Activated naive CD4-positive, alpha-beta T cell treated with Interleukin-2 at 50 U/mL for 16 hours (primary cell): Measurements from ENCODE around the gene RPL3.

Experiments used
- DNase-seq: peaks from one replicate; pipeline ENCODE4 v3.0.0-alpha.2; 2020

Gene RPL3

DNA sequence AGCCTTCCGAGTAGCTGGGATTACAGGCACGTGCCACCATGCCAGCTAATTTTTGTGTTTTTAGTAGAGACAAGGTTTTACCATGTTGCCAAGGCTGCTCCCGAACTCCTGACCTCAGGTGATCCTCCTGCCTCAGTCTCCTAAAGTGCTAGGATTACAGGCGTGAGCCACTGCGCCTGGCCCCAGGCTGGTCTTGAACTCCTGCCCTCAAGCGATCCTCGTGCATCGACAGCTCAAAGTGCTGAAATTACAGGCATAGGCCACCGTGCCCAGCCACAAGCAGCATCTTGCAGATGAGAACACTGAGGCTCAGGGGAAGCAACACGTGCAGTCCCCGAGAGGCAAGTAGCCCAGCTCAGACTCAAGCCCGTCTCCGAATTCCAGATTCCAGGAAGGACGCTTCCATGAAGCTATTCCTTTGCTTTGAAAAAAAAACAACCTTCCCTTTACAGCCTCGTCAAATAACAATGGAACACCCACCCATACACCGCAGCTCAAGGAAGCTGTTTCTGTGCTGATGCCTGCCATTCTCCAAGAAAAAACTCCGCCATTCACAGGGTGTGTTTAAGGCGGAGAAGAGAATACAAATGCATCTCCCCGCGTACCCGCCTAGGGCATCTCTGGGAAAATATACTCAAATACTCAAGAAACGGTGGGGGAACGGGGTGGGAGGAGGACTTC, 40.1 kb downstream of the RPL3 start:
- DNase-seq: no peak

DNA sequence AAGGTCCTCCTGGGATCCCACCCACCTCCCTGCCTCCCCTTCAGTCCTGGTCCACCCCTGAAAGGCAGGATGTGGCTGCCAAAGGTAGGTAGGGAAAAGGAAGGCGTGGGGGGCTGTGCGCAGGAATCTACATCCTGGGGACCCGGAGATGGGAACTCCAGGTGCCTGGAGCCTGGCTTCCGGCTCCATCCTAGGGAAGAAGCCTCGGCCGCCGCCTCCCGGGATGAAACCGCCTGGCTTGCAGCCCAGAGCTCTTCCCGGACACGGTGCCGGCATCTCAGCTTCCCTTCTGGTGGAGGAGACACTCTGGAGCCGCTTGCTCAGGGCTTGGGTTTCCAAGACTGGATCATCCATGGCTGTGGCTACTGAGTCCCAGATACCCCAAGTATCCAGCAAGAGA, 41.4 kb downstream of the RPL3 start:
- no peak for DNase-seq

DNA sequence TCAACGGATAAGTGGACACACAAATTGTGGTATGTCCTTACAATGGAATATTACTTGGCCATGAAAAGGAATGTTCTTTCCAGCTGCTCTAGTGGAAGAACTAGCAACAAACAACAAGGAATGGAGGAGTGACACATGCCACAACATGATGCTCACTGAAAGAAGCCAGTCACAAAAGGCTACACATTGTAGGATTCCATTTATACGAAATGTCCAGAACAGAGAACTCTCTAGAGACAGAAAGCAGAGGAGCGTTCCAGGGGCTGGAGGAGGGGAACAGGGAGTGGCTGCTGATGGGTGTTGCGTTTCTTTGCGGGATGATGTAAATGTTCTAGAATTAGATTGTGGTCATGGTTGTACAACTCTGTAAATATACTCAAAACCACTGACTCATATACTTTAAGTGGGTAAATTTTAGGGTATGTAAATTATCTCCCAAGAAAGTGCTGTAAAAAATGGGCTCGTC, 42.2 kb downstream of the RPL3 start:
- no peak for DNase-seq

DNA sequence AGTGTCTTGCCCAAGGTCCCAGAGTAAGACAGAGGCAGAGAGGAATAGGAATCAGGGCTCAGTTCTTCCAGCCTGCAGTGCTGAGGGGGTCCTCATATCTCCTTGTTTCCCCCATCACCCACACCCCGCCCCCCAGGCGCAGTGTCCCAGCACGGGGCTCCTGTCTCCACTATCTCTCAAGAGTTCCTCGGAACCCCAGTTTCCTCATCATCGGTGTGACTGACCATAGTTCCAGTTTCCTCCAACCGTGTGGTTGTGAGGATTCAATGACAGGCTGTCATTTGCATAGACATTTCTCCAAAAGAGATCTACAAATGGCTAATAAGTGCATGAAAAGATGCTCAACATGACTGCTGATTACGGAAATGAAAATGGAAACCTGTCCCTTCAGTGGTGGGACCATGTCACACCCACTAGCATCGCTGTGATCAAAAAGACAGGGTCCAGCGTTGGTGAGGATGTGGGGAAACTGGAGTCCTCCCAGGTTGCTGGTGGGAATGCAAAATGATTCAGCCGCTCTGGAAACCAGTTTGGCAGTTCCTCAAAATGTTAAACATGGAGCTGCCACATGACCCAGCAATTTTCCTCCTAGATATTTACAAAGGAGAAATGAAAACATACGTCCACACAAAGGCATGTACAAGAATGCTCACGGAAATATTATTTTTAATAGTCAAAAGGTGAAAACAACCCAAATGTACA, 42.8 kb downstream of the RPL3 start:
- DNase-seq: no peak

DNA sequence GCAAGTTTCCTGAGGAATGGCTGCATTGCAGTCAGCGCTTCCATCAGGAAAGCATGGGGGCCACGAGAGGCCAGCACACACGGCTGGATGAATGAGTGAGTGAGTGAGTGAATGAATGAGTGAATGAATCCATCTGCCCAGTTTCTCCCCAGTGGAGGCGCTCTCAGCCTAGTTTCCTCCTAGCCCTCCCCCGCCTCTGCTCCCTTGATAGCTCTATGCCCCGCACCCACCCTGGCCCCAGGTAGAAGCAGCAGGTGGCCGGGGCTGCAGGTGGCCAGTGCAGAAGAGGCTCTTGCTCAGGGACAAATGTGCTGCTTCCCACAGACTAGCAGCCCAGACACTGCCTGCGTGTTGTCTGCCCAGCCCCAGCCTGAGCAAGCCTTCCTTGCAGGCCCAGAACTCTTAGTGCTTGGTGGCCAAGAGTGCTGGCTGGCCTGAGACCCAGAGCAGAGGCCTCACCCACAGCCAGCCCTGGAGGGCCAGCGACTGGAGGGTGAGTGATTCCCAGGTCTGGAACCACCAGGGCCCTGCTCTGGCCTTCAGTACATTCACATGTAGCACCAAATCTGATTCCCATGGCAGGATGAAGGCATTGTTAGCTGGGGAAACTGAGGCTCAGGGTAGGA, 43.5 kb downstream of the RPL3 start:
- no peak for DNase-seq

DNA sequence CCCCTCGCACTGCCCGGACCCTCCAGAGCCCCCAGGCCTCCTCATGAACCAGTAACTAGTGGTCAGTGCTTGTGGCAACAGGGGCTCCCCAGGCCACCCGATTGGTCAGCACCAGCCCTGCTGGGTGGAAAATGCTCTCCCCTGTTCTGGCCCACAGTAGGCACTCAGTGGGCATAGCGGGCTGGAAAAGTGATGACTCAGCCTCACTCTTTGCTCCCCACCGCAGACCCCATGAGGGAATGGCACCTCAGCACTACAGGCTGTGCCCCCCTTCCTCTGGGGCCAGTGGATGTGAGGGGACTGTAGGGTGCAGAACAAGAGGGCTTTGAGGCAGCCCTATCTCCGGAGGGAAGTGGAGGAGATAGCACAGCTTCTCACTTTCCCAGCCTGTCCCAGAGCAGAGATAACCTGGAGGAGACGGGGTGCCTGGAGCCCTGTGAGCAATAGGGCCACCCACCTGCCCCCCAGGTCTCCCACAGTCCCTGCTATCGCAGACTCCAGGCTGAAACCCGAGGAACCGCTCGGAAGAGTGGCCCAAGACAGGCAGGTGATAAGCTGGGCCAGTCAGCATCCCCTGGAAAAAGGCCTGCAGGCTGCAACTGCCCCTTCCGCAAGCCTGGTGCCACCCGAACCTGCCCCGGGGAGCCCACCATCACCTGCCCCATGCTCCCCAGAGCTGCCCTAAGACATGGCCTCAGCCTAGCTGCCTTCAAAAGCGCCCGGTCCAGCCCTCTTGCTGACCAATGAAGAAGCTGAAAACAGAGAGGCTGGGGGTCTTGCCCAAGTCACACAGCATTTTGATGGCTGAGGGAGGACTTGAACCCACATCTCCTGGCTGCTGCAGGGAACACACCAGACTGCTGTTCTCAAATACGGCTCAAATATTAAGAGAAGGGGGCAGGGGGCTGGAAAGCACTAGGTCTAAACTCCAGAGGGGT, 45.2 kb downstream of the RPL3 start:
- DNase-seq: no peak

DNA sequence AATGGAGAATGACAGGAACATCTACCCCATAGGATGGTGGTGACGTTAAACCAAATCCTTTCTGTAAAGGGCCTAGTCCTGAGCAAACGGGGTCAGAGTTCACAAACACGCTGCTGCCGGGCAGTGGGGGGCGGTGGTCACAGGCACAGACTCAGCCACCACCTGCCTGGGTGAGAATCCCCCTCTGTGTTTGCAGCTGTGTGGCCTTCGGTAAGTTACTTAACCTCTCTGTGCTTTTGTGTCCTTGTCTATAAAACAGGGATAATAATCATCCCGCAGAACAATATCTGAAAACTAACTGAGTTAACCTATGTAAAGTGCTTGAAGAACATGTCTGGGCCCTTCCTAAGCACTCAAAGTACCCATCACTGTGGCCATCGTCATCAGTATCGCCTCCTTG, 48.6 kb downstream of the RPL3 start:
- no peak for DNase-seq

DNA sequence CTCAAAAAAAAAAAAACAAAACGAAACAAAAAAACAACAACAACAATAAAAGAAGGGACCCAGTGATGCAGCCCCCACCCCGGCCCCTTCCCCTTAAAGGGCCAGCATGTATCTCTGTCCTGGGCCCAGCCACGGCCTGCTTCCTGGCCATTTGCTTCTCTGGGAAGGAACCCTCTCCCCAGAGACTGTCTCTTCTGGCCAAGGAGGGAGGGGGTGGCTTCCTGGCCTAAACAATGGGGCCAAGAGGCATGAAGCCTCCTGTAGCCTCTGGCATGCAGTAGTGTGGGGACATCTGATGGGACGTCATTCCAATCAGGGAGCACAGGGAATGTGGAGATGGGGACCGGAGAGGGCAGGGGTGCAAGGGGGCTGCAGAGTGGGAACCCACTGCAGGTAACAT, 49.1 kb downstream of the RPL3 start:
- DNase-seq: no peak

DNA sequence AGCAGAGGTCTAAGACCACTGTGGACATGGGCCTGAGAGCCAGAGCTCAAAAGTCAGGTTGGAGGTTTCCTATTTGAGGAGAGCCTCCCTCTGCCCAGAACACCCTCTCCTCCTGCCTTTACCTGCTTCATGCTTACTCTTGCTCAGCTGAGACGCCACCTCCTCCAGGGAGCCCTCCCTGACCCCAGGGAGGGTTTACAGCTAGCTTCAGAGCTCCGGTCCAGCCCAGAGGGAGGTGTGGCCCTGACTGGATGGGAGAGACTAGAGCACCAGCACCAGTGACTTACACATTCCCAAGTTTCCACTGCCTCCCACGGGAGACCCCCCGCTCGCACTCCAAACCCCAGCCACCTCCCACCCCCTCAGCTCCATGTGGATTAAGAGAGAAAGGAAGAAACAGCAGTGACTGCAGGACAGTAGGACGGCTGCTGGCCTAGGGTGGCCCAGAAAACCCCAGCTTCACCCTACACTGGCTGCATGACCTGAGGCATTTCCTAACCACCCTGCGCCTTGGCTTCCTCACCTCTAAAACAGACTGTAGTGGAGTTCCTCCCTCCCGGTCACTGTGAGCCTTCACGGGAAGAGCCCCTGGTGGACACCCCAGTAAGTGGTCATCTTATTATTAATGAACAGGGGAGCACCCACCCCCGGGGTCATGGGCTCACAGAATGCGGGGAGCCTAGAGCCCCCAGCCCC, 50.2 kb downstream of the RPL3 start:
- DNase-seq: no peak

DNA sequence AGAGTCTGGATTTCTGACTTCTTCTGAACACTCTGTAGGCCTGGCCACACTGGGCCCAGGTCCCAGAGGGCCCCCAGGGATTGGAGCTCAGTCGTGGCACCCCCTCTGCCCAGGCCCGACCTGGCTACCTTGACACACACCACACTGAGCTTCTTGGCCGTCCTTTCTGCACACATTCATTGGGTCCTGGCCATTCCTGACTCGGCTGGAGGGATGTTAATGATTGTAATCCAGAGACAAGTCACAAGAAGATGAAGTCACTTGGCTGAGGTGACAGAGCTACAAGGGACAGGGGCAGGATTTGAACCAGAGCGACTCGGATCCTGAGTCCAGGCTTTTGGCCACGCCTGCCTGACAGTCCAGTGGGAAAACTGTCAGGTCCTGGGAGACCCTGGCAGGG, 50.8 kb downstream of the RPL3 start:
- DNase-seq: no peak

DNA sequence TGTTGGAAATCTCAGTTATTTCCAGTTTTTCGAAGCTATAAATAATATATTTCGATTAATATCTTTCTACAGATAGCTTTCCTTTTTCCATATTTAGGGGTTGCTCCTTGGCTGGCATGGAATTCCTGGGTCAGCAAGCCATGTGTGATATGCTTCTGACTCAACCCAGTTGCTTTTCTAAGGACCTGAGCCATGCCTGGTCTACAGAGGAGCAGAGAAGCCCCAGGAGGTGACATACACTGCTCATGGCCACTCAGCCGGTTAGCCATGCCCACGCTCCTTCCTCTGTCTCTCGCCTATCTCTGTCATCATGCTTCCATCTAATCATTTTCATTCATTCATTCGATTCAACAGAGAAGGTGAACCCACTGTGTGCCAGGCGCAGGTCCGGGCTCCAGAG, 51.4 kb downstream of the RPL3 start:
- no peak for DNase-seq

DNA sequence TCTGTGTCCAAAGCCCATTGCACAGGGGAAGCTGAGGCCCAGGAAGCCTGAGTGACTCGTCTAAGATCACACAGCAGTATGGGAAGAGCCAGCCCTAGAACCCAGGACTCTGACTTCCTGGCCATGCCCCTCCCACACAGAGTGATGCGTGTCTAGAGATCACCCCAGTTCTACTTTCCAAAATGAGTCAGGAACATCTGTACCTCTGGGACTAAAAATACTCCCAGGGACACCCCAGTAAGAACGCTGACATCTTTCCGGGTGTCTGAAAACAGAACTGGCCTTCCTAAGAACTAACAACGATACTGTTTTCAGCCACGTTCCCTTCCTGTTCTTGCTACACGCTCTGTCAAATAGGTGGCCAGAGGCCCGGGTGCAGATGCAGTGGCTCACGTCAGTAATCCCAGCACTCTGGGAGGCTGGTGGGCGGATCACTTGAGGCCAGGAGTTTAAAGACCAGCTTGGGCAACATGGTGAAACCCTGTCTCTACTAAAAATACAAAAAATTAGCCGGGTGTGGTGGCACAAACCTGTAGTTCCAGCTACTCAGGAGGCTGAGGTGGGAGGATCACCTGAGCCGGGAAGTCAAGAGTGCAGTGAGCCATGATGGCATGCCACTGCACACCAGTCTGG, 52.9 kb downstream of the RPL3 start:
- DNase-seq: no peak

DNA sequence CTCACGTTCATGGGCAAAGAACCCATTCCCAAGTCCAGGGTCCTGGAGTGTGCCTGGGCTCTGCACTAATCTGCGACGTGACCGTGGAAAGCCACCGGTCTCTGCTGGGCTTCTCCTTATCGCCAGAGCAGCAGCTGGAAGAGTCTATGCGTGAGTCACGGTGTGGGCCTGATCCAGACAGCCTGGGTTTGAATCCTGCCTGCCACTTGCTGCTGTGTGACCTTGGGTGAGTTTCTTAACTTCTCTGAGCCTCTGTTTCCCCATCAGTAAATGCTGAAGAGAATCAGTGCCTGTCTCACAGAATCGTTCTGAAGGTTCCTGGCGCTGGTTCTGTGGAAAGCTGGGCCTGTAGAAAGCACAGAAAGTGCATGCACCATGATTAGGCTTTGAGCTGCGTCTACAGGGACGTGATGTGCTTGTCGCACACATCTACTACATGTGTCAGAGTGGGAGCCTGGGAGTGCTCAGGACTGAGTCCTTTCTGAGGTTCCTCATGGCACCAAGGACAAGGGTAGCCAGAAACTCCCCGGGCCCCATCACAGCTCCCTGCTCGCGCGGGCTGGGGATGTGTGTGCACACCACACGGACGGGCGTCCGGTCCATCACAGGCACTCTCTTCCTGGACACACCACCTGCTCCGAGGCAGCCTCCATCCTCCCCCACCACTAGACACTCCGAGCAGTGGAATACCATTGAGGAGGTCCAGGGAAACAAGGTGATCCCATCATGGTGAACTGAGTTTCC, 54.1 kb downstream of the RPL3 start:
- DNase-seq: no peak

DNA sequence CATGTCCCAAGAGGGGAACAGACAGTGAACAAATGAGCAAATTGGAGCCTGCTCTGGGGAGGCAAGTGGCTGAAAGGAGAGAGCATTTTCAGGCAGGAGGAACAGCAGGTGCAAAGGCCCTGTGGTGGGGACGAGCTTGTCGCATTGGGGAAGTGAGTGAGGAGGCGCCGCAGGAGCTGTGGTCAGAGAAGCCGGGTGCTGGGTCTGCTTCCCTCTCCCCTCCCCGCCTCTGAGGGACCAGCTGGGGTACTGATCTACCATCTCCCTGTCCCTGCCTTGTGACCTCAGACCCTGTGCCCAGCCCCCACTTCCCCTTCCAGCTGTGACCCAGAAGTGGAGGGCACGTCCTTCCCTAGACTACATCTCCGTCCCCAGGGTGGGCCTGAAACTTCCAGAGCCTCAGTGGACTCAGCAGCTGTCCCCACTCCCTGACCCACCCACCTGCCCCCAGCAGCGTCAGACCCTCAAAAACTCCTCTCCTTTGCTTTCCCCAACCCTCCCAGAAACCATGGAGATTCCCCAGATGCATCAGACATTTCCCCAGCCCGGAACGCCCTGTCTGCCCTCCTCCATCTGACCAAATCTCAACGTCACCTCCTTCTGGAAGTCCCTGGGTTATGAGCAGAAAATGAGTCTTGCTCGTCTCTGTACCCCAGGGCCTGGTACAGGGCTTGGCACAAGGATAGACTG, 54.9 kb downstream of the RPL3 start:
- no peak for DNase-seq

DNA sequence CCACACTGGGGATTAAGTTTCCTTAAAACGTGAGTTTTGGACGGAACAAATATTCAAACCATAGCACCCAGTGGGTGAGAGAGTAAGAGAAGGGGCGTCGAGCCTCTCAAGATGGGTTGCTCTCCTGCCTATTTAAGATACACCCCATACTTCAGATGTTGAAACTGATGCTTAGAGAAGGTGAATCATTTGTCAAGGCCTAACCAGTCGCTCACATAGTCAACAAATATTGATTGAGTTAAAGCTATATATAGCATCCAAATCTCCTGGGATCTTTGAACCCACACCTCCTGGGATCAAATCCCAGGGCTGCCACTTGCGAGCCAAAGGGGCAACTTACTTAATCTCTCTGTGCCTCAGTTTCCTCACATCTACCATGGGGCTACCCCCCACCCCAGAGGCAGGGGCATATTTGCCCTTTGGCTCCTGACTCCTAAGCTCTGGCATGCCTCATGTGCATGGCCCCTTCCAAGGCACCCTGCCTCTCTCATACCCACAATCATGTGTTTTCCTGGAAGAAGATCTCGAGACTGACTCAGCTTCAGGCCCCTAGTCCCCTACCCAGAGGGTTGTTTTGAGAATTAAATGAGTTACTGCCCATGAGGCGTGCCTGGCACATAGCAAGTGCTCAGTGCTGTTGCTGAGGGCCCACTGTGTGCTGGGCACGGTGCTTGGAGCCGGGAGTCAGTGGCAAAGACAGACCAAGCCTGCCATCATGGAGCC, 55.6 kb downstream of the RPL3 start:
- DNase-seq: no peak
